ENCODE measurements around the gene STAG1.
A peak's percentile ranks its signal among the peaks of the same experiment; 100 is the strongest.

DNA sequence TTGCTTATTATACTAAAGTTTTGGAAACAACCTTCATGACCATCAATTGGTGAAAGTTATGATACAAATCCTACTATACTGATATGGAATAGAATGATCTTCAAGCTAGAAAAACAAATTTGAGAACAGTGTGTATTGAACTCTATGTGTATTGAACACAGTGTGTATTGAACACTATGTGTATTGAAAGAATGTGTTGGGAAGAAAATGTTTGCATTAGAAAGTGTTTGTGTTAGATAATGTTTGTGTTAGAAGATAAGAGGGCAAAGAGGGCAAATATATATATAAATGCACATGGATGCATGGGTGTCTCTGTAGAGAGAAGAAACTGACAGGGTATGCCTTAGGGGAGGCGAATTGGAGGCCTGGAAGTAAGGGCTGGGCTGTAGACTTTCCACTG is 459.7 kb downstream of the STAG1 start:
- TF ChIP-seq, protein P1, sequence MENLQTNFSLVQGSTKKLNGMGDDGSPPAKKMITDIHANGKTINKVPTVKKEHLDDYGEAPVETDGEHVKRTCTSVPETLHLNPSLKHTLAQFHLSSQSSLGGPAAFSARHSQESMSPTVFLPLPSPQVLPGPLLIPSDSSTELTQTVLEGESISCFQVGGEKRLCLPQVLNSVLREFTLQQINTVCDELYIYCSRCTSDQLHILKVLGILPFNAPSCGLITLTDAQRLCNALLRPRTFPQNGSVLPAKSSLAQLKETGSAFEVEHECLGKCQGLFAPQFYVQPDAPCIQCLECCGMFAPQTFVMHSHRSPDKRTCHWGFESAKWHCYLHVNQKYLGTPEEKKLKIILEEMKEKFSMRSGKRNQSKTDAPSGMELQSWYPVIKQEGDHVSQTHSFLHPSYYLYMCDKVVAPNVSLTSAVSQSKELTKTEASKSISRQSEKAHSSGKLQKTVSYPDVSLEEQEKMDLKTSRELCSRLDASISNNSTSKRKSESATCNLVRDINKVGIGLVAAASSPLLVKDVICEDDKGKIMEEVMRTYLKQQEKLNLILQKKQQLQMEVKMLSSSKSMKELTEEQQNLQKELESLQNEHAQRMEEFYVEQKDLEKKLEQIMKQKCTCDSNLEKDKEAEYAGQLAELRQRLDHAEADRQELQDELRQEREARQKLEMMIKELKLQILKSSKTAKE (CRISPR knock-in tag; IDR thresholded peaks at IDR 0.05; ENCODE audit: borderline replicate concordance) = no peak
- TF ChIP-seq FOXJ3 (CRISPR knock-in tag; IDR thresholded peaks at IDR 0.05; ENCODE audit: borderline replicate concordance) = no peak
- TF ChIP-seq FOXP1 (IDR thresholded peaks at IDR 0.05) = no peak
- TF ChIP-seq FOXP1 (CRISPR knock-in tag; IDR thresholded peaks at IDR 0.05) = peak; percentile 26; the same call in 1 of the 2 replicates
- no peak for TF ChIP-seq ZNF274 (CRISPR knock-in tag; IDR thresholded peaks at IDR 0.05)
- no peak for TF ChIP-seq ZNF496 (CRISPR knock-in tag; IDR thresholded peaks at IDR 0.05; ENCODE audit: insufficient replicate concordance)
- no peak for TF ChIP-seq ATAD3A (CRISPR knock-in tag; IDR thresholded peaks at IDR 0.05)
- no peak for TF ChIP-seq EP300 (IDR thresholded peaks at IDR 0.05; ENCODE audit: low read depth in 2 of 2, low read length in 2 of 2)
- no peak for TF ChIP-seq EP300 (CRISPR knock-in tag; IDR thresholded peaks at IDR 0.05; ENCODE audit: borderline replicate concordance)
- no peak for TF ChIP-seq AHR (CRISPR knock-in tag; IDR thresholded peaks at IDR 0.05)
- TF ChIP-seq KMT2A (CRISPR knock-in tag; IDR thresholded peaks at IDR 0.05) = no peak
- no peak for TF ChIP-seq NR3C1 (CRISPR knock-in tag; IDR thresholded peaks at IDR 0.05)
- TF ChIP-seq HES4 (CRISPR knock-in tag; IDR thresholded peaks at IDR 0.05; ENCODE audit: borderline replicate concordance) = no peak

All from HepG2 (cell line).